ENCODE measurements around the gene C17orf75. TPM values are rescaled to one million over a fixed set of nuclear protein-coding genes. Genes with fewer than 3 reads are reported as not detected.
"Not testable (repeated sequence)": the region's sequence is repeated elsewhere in the genome, so short reads cannot be mapped to it uniquely, and the experiment has no call there.

Gene C17orf75
- polyA plus RNA-seq, 1 donor: 22.4 TPM

- Histone ChIP-seq H3K36me3 (ENCODE audit: control insufficient read depth, insufficient read depth, low read length) (peaks cover 70% of the 10 kb centered on the region), H3K27me3 (ENCODE audit: control insufficient read depth, insufficient read depth, low read length) (no peaks in the 10 kb centered on the region), H3K4me3 (ENCODE audit: low read length) (no peak overlapping the region), H3K9me3 (ENCODE audit: control insufficient read depth, low read depth, low read length) (no peaks in the 10 kb centered on the region), H3K27ac (ENCODE audit: low read length) (no peak overlapping the region), H3K4me1 (ENCODE audit: control insufficient read depth, insufficient read depth, low read length) (no peaks in the 10 kb centered on the region)
- DNase-seq: no peak
- no CpG with 5 or more reads among the region's 1 CpG for WGBS (ENCODE audit: insufficient coverage, low lambda C conversion rate)
These were observed 19.3 kb upstream of the C17orf75 start for GRCh38 chr17:32361270-32361669.

GRCh38 chr17:32357615-32358014 lies 15.6 kb upstream of the C17orf75 start:
- Histone ChIP-seq H3K4me3 (ENCODE audit: low read length) (no peak overlapping the region), H3K36me3 (ENCODE audit: control insufficient read depth, insufficient read depth, low read length) (peaks cover 70% of the 10 kb centered on the region), H3K4me1 (ENCODE audit: control insufficient read depth, insufficient read depth, low read length) (peaks cover 4% of the 10 kb centered on the region), H3K9me3 (ENCODE audit: control insufficient read depth, low read depth, low read length) (no peaks in the 10 kb centered on the region), H3K27me3 (ENCODE audit: control insufficient read depth, insufficient read depth, low read length) (no peaks in the 10 kb centered on the region), H3K27ac (ENCODE audit: low read length) (no peak overlapping the region)
- 67% methylated on average over 3 of the region's 8 CpGs for WGBS (ENCODE audit: insufficient coverage, low lambda C conversion rate)
- DNase-seq: no peak

GRCh38 chr17:32356750-32357149 lies 14.8 kb upstream of the C17orf75 start:
- no peak for DNase-seq
- Histone ChIP-seq H3K4me1 (ENCODE audit: control insufficient read depth, insufficient read depth, low read length) (peaks cover 6% of the 10 kb centered on the region), H3K27ac (ENCODE audit: low read length) (no peak overlapping the region), H3K9me3 (ENCODE audit: control insufficient read depth, low read depth, low read length) (no peaks in the 10 kb centered on the region), H3K4me3 (ENCODE audit: low read length) (no peak overlapping the region), H3K36me3 (ENCODE audit: control insufficient read depth, insufficient read depth, low read length) (peaks cover 69% of the 10 kb centered on the region), H3K27me3 (ENCODE audit: control insufficient read depth, insufficient read depth, low read length) (no peaks in the 10 kb centered on the region)
- 100% methylated on average over 1 of the region's 5 CpGs for WGBS (ENCODE audit: insufficient coverage, low lambda C conversion rate)

GRCh38 chr17:32356378-32356743 lies 14.4 kb upstream of the C17orf75 start:
- Histone ChIP-seq H3K9me3 (ENCODE audit: control insufficient read depth, low read depth, low read length) (no peaks in the 10 kb centered on the region), H3K36me3 (ENCODE audit: control insufficient read depth, insufficient read depth, low read length) (peaks cover 69% of the 10 kb centered on the region), H3K4me3 (ENCODE audit: low read length) (no peak overlapping the region), H3K27ac (ENCODE audit: low read length) (no peak overlapping the region), H3K4me1 (ENCODE audit: control insufficient read depth, insufficient read depth, low read length) (peaks cover 8% of the 10 kb centered on the region), H3K27me3 (ENCODE audit: control insufficient read depth, insufficient read depth, low read length) (no peaks in the 10 kb centered on the region)
- DNase-seq: no peak
- 90% methylated on average over 2 of the region's 3 CpGs for WGBS (ENCODE audit: insufficient coverage, low lambda C conversion rate)

GRCh38 chr17:32355649-32356377 lies 13.8 kb upstream of the C17orf75 start:
- 75% methylated on average over 2 of the region's 6 CpGs for WGBS (ENCODE audit: insufficient coverage, low lambda C conversion rate)
- Histone ChIP-seq H3K27ac (ENCODE audit: low read length) (no peak overlapping the region), H3K9me3 (ENCODE audit: control insufficient read depth, low read depth, low read length) (no peaks in the 10 kb centered on the region), H3K4me1 (ENCODE audit: control insufficient read depth, insufficient read depth, low read length) (peaks cover 8% of the 10 kb centered on the region), H3K27me3 (ENCODE audit: control insufficient read depth, insufficient read depth, low read length) (no peaks in the 10 kb centered on the region), H3K36me3 (ENCODE audit: control insufficient read depth, insufficient read depth, low read length) (peaks cover 65% of the 10 kb centered on the region), H3K4me3 (ENCODE audit: low read length) (no peak overlapping the region)
- no peak for DNase-seq

GRCh38 chr17:32352734-32353133 lies 10.8 kb upstream of the C17orf75 start:
- H3K36me3 ChIP-seq (ENCODE audit: control insufficient read depth, insufficient read depth, low read length): peaks cover 39% of the 10 kb centered on the region
- H3K9me3 ChIP-seq (ENCODE audit: control insufficient read depth, low read depth, low read length); DNase-seq; H3K27me3 ChIP-seq (ENCODE audit: control insufficient read depth, insufficient read depth, low read length); H3K4me3 ChIP-seq (ENCODE audit: low read length); H3K27ac ChIP-seq (ENCODE audit: low read length): not testable (repeated sequence)
- WGBS (ENCODE audit: insufficient coverage, low lambda C conversion rate): no CpG with 5 or more reads among the region's 9 CpGs
- H3K4me1 ChIP-seq (ENCODE audit: control insufficient read depth, insufficient read depth, low read length): peaks cover 20% of the 10 kb centered on the region

GRCh38 chr17:32350666-32351418 lies 8.9 kb upstream of the C17orf75 start:
- Histone ChIP-seq H3K27ac (ENCODE audit: low read length) (peak overlapping the region; percentile 99), H3K27me3 (ENCODE audit: control insufficient read depth, insufficient read depth, low read length) (no peaks in the 10 kb centered on the region), H3K4me1 (ENCODE audit: control insufficient read depth, insufficient read depth, low read length) (peaks cover 20% of the 10 kb centered on the region), H3K4me3 (ENCODE audit: low read length) (peak overlapping the region; percentile 94), H3K9me3 (ENCODE audit: control insufficient read depth, low read depth, low read length) (peaks cover 3% of the 10 kb centered on the region), H3K36me3 (ENCODE audit: control insufficient read depth, insufficient read depth, low read length) (peaks cover 32% of the 10 kb centered on the region)
- WGBS (ENCODE audit: insufficient coverage, low lambda C conversion rate): 0% methylated on average over 7 of the region's 20 CpGs
- DNase-seq: peak in 1 of 2 donors; percentile 70

- peak; percentile 97 to 98 for DNase-seq
- Histone ChIP-seq H3K4me3 (ENCODE audit: low read length) (peak within 1 kb of the TSS; percentile 94), H3K27ac (ENCODE audit: low read length) (peak within 1 kb of the TSS; percentile 99), H3K9me3 (ENCODE audit: control insufficient read depth, low read depth, low read length) (peaks cover 3% of the 10 kb centered on the region), H3K27me3 (ENCODE audit: control insufficient read depth, insufficient read depth, low read length) (no peaks in the 10 kb centered on the region), H3K4me1 (ENCODE audit: control insufficient read depth, insufficient read depth, low read length) (peaks cover 19% of the 10 kb centered on the region), H3K36me3 (ENCODE audit: control insufficient read depth, insufficient read depth, low read length) (peaks cover 25% of the 10 kb centered on the region)
- 0% methylated on average over 6 of the region's 47 CpGs for WGBS (ENCODE audit: insufficient coverage, low lambda C conversion rate)
These were observed 8.1 kb upstream of the C17orf75 start, which contains the start of gene ZNF207 for GRCh38 chr17:32349854-32350665. ZNF207 (plus strand) TSS chr17:32350157; CDS start chr17:32350286, 129 bp downstream.

- H3K36me3 ChIP-seq (ENCODE audit: control insufficient read depth, insufficient read depth, low read length): peaks cover 19% of the 10 kb centered on the region
These were observed 7.5 kb upstream of the C17orf75 start for GRCh38 chr17:32349503-32349853.

GRCh38 chr17:32348483-32348800 lies 6.5 kb upstream of the C17orf75 start:
- no CpG with 5 or more reads among the region's 2 CpGs for WGBS (ENCODE audit: insufficient coverage, low lambda C conversion rate)
- peak; percentile 54 to 76 for DNase-seq
- Histone ChIP-seq H3K27ac (ENCODE audit: low read length) (peak overlapping the region; percentile 99), H3K27me3 (ENCODE audit: control insufficient read depth, insufficient read depth, low read length) (no peaks in the 10 kb centered on the region), H3K4me1 (ENCODE audit: control insufficient read depth, insufficient read depth, low read length) (peaks cover 17% of the 10 kb centered on the region), H3K9me3 (ENCODE audit: control insufficient read depth, low read depth, low read length) (peaks cover 3% of the 10 kb centered on the region), H3K36me3 (ENCODE audit: control insufficient read depth, insufficient read depth, low read length) (peaks cover 10% of the 10 kb centered on the region), H3K4me3 (ENCODE audit: low read length) (no peak overlapping the region)

More at GRCh38 chr17:32349503-32349853, 7.5 kb upstream of the C17orf75 start:
- H3K27me3 ChIP-seq (ENCODE audit: control insufficient read depth, insufficient read depth, low read length): no peaks in the 10 kb centered on the region
- peak overlapping the region; percentile 94 for H3K4me3 ChIP-seq (ENCODE audit: low read length)
- WGBS (ENCODE audit: insufficient coverage, low lambda C conversion rate): no CpG with 5 or more reads among the region's 15 CpGs
- H3K27ac ChIP-seq (ENCODE audit: low read length): peak overlapping the region; percentile 99
- peaks cover 17% of the 10 kb centered on the region for H3K4me1 ChIP-seq (ENCODE audit: control insufficient read depth, insufficient read depth, low read length)
- H3K9me3 ChIP-seq (ENCODE audit: control insufficient read depth, low read depth, low read length): peaks cover 3% of the 10 kb centered on the region
- no peak for DNase-seq

Data from large intestine (tissue), 3 donors.